ENCODE measurements around the gene DDC. TPM values are rescaled to one million over a fixed set of nuclear protein-coding genes. Genes with fewer than 3 reads are reported as not detected.

Gene DDC
- total and polyA plus RNA-seq, 5 donors = 0.41 to 0.50 TPM; not detected in 3

- 88% methylated on average over 14 of the region's 14 CpGs for WGBS
- Histone ChIP-seq H3K27ac (ENCODE audit: low read length) (no peak overlapping the region), H3K27me3 (ENCODE audit: control insufficient read depth, insufficient read depth) (no peaks in the 10 kb centered on the region), H3K9me3 (ENCODE audit: control insufficient read depth, low read length) (no peaks in the 10 kb centered on the region), H3K4me1 (ENCODE audit: control insufficient read depth, insufficient read depth, low read length) (no peaks in the 10 kb centered on the region), H3K4me3 (ENCODE audit: low read length) (no peak overlapping the region)
- DNase-seq = no peak
- intact Hi-C loops (cut with DNase I) = no loop called here
- no peak for ATAC-seq
Observed at GRCh38 chr7:50513166-50513871, 51.9 kb downstream of the DDC start.

- no peak overlapping the region for H3K4me3 ChIP-seq (ENCODE audit: low read length)
- no peaks in the 10 kb centered on the region for H3K27me3 ChIP-seq (ENCODE audit: control insufficient read depth, insufficient read depth)
- no peaks in the 10 kb centered on the region for H3K4me1 ChIP-seq (ENCODE audit: control insufficient read depth, insufficient read depth, low read length)
- no peak overlapping the region for H3K27ac ChIP-seq (ENCODE audit: low read length)
- no peaks in the 10 kb centered on the region for H3K9me3 ChIP-seq (ENCODE audit: control insufficient read depth, low read length)
- no peak for DNase-seq
- no peak for ATAC-seq
- intact Hi-C loops (cut with DNase I) = no loop called here
Observed at GRCh38 chr7:50512384-50512783, 52.8 kb downstream of the DDC start.

- no peaks in the 10 kb centered on the region for H3K4me1 ChIP-seq (ENCODE audit: control insufficient read depth, insufficient read depth, low read length)
Observed at GRCh38 chr7:50509459-50509858, 55.7 kb downstream of the DDC start.

GRCh38 chr7:50508471-50508943 lies 56.7 kb downstream of the DDC start:
- WGBS = 85% methylated on average over 5 of the region's 5 CpGs
- DNase-seq (no peak), ATAC-seq (no peak)
- H3K4me1 ChIP-seq (ENCODE audit: control insufficient read depth, insufficient read depth, low read length) = no peaks in the 10 kb centered on the region
- no peak overlapping the region for H3K4me3 ChIP-seq (ENCODE audit: low read length)
- intact Hi-C loops (cut with DNase I) = no loop called here
- H3K27me3 ChIP-seq (ENCODE audit: control insufficient read depth, insufficient read depth) = no peaks in the 10 kb centered on the region
- no peak overlapping the region for H3K27ac ChIP-seq (ENCODE audit: low read length)
- no peaks in the 10 kb centered on the region for H3K9me3 ChIP-seq (ENCODE audit: control insufficient read depth, low read length)

More at GRCh38 chr7:50509459-50509858, 55.7 kb downstream of the DDC start:
- H3K27me3 ChIP-seq (ENCODE audit: control insufficient read depth, insufficient read depth) = no peaks in the 10 kb centered on the region
- no peak overlapping the region for H3K27ac ChIP-seq (ENCODE audit: low read length)
- no peak overlapping the region for H3K4me3 ChIP-seq (ENCODE audit: low read length)
- intact Hi-C loops (cut with DNase I) = no loop called here
- no peak for ATAC-seq
- WGBS = 83% methylated on average over 2 of the region's 2 CpGs
- no peaks in the 10 kb centered on the region for H3K9me3 ChIP-seq (ENCODE audit: control insufficient read depth, low read length)
- DNase-seq = no peak

- H3K27me3 ChIP-seq (ENCODE audit: control insufficient read depth, insufficient read depth) = no peaks in the 10 kb centered on the region
- WGBS = 88% methylated on average over 7 of the region's 7 CpGs
- DNase-seq (no peak), ATAC-seq (no peak)
- intact Hi-C loops (cut with DNase I) = no loop called here
- H3K27ac ChIP-seq (ENCODE audit: low read length) = no peak overlapping the region
- H3K4me3 ChIP-seq (ENCODE audit: low read length) = no peak overlapping the region
- H3K4me1 ChIP-seq (ENCODE audit: control insufficient read depth, insufficient read depth, low read length) = peaks cover under 1% of the 10 kb centered on the region
- no peaks in the 10 kb centered on the region for H3K9me3 ChIP-seq (ENCODE audit: control insufficient read depth, low read length)
Observed at GRCh38 chr7:50507898-50508470, 57.2 kb downstream of the DDC start.

- Histone ChIP-seq H3K4me1 (ENCODE audit: control insufficient read depth, insufficient read depth, low read length) (peaks cover 3% of the 10 kb centered on the region), H3K4me3 (ENCODE audit: low read length) (no peak overlapping the region), H3K27ac (ENCODE audit: low read length) (no peak overlapping the region), H3K9me3 (ENCODE audit: control insufficient read depth, low read length) (no peaks in the 10 kb centered on the region), H3K27me3 (ENCODE audit: control insufficient read depth, insufficient read depth) (no peaks in the 10 kb centered on the region)
- 73% methylated on average over 10 of the region's 10 CpGs for WGBS
- no peak for ATAC-seq
- intact Hi-C loops (cut with DNase I) = no loop called here
- no peak for DNase-seq
Observed at GRCh38 chr7:50505553-50506210, 59.5 kb downstream of the DDC start.

- no peak overlapping the region for H3K27ac ChIP-seq (ENCODE audit: low read length)
- ATAC-seq = no peak
- H3K9me3 ChIP-seq (ENCODE audit: control insufficient read depth, low read length) = no peaks in the 10 kb centered on the region
- H3K4me3 ChIP-seq (ENCODE audit: low read length) = no peak overlapping the region
- intact Hi-C loops (cut with DNase I) = no loop called here
- DNase-seq = no peak
- H3K27me3 ChIP-seq (ENCODE audit: control insufficient read depth, insufficient read depth) = no peaks in the 10 kb centered on the region
- H3K4me1 ChIP-seq (ENCODE audit: control insufficient read depth, insufficient read depth, low read length) = peaks cover 3% of the 10 kb centered on the region
- 85% methylated on average over 12 of the region's 12 CpGs for WGBS
Observed at GRCh38 chr7:50504646-50505546, 60.3 kb downstream of the DDC start.

- peaks cover 3% of the 10 kb centered on the region for H3K4me1 ChIP-seq (ENCODE audit: control insufficient read depth, insufficient read depth, low read length)
- 66% methylated on average over 5 of the region's 5 CpGs for WGBS
- no peaks in the 10 kb centered on the region for H3K27me3 ChIP-seq (ENCODE audit: control insufficient read depth, insufficient read depth)
- intact Hi-C loops (cut with DNase I) = no loop called here
- peak in 1 of 3 donors; percentile 56 for DNase-seq
- ATAC-seq = peak; percentile 24 to 51
- H3K4me3 ChIP-seq (ENCODE audit: low read length) = no peak overlapping the region
- H3K9me3 ChIP-seq (ENCODE audit: control insufficient read depth, low read length) = no peaks in the 10 kb centered on the region
- peak overlapping the region; percentile 70 for H3K27ac ChIP-seq (ENCODE audit: low read length)
Observed at GRCh38 chr7:50502947-50503346, 62.3 kb downstream of the DDC start.

GRCh38 chr7:50502001-50502684 lies 63.1 kb downstream of the DDC start:
- Histone ChIP-seq H3K27ac (ENCODE audit: low read length) (peak overlapping the region; percentile 82), H3K9me3 (ENCODE audit: control insufficient read depth, low read length) (no peaks in the 10 kb centered on the region), H3K27me3 (ENCODE audit: control insufficient read depth, insufficient read depth) (no peaks in the 10 kb centered on the region), H3K4me3 (ENCODE audit: low read length) (no peak overlapping the region), H3K4me1 (ENCODE audit: control insufficient read depth, insufficient read depth, low read length) (peaks cover 6% of the 10 kb centered on the region)
- DNase-seq (peak; percentile 84 to 89 (median 84)), ATAC-seq (peak; percentile 93 to 96)
- WGBS = 41% methylated on average over 8 of the region's 8 CpGs
- intact Hi-C loops (cut with DNase I) = no loop called here

GRCh38 chr7:50499092-50499491 lies 66.1 kb downstream of the DDC start:
- Histone ChIP-seq H3K27ac (ENCODE audit: low read length) (no peak overlapping the region), H3K4me1 (ENCODE audit: control insufficient read depth, insufficient read depth, low read length) (peaks cover 8% of the 10 kb centered on the region), H3K9me3 (ENCODE audit: control insufficient read depth, low read length) (no peaks in the 10 kb centered on the region), H3K27me3 (ENCODE audit: control insufficient read depth, insufficient read depth) (no peaks in the 10 kb centered on the region), H3K4me3 (ENCODE audit: low read length) (no peak overlapping the region)
- intact Hi-C loops (cut with DNase I) = no loop called here
- DNase-seq (no peak), ATAC-seq (no peak)
- 93% methylated on average over 6 of the region's 6 CpGs for WGBS
